ENCODE results near the gene DOP1A.

DNA sequence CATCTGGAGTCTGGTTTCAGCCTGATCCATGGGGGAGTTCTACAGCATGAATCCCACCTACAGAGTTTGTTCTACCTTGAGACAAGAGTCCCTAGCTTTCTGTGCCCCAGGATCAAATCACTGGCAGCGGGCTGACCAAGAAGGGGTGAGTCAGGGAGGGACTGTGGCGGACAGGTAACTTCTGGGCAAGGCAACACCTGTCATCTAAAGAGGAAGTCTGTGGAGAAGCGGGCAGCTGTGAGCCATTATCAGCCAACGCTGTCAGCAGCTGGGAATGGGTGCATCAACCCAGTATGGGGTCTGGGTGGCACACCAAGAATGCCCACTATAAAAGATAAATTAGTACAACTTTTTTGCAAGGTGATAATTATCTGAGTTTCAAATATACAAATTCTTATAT, 47.7 kb upstream of the DOP1A start:
- TF ChIP-seq POLR2AphosphoS5 (IDR thresholded peaks at IDR 0.05) (no peak), CTCF (IDR thresholded peaks at IDR 0.05) (no peak), EP300 (IDR thresholded peaks at IDR 0.05) (no peak), POLR2A (IDR thresholded peaks at IDR 0.05; ENCODE audit: low read depth) (no peak)
